ENCODE measurements around the gene IL18BP.
A peak's percentile ranks its signal among the peaks of the same experiment; 100 is the strongest.

IL18BP gene

GRCh38 chr11:71996946-71997345 is 1.8 kb upstream of the IL18BP start:
- no peak for DNase-seq (ENCODE audit: low spot score)

- DNase-seq (ENCODE audit: low spot score): no peak
Measured at GRCh38 chr11:71997594-71997993, 1.1 kb upstream of the IL18BP start.

GRCh38 chr11:71998061-71998460 is 648 bp upstream of the IL18BP start:
- DNase-seq (ENCODE audit: low spot score): no peak

GRCh38 chr11:71999362-71999761 is 653 bp downstream of the IL18BP start:
- peak; percentile 13 for DNase-seq (ENCODE audit: low spot score)

- no peak for DNase-seq (ENCODE audit: low spot score)
Measured at GRCh38 chr11:71999798-72000197, 1.1 kb downstream of the IL18BP start.

- DNase-seq (ENCODE audit: low spot score): no peak
Measured at GRCh38 chr11:72000202-72000867, 1.6 kb downstream of the IL18BP start.

GRCh38 chr11:72001285-72001684 is 2.6 kb downstream of the IL18BP start:
- no peak for DNase-seq (ENCODE audit: low spot score)

- DNase-seq (ENCODE audit: low spot score): no peak
Measured at GRCh38 chr11:72001834-72002591, 3.3 kb downstream of the IL18BP start.

- DNase-seq (ENCODE audit: low spot score): no peak
Measured at GRCh38 chr11:72002841-72003775, 4.4 kb downstream of the IL18BP start.

GRCh38 chr11:72003776-72004171 is 5.1 kb downstream of the IL18BP start:
- no peak for DNase-seq (ENCODE audit: low spot score)

GRCh38 chr11:72004515-72005346 is 6.0 kb downstream of the IL18BP start:
- no peak for DNase-seq (ENCODE audit: low spot score)

- DNase-seq (ENCODE audit: low spot score): no peak
Measured at GRCh38 chr11:72005347-72006260, 6.9 kb downstream of the IL18BP start.

GRCh38 chr11:72006309-72007088 is 7.8 kb downstream of the IL18BP start:
- DNase-seq (ENCODE audit: low spot score): no peak

- DNase-seq (ENCODE audit: low spot score): no peak
Measured at GRCh38 chr11:72007089-72007476, 8.4 kb downstream of the IL18BP start.

- no peak for DNase-seq (ENCODE audit: low spot score)
Measured at GRCh38 chr11:72007587-72007986, 8.9 kb downstream of the IL18BP start.

GRCh38 chr11:72008728-72009127 is 10.0 kb downstream of the IL18BP start:
- DNase-seq (ENCODE audit: low spot score): no peak

- no peak for DNase-seq (ENCODE audit: low spot score)
Measured at GRCh38 chr11:72009156-72009555, 10.4 kb downstream of the IL18BP start.

- DNase-seq (ENCODE audit: low spot score): no peak
Measured at GRCh38 chr11:72010529-72011233, 12.0 kb downstream of the IL18BP start.

- DNase-seq (ENCODE audit: low spot score): no peak
Measured at GRCh38 chr11:72012091-72012630, 13.5 kb downstream of the IL18BP start.
